Smooth muscle cell (in vitro differentiated cells): ENCODE results near the gene PIP5K1A. TPM values are rescaled to one million over a fixed set of nuclear protein-coding genes. Genes with fewer than 3 reads are reported as not detected.

ENCODE experiments used
- DNase-seq: peaks from one replicate; lab custom pipeline; 2025; ENCODE audit not compliant: unreplicated experiment; lab: John Stamatoyannopoulos, UW
- H2AFZ ChIP-seq: fragments of 200-600 bp; sonication (generic); 2 replicates; pipeline ENCODE4 v1.6.0; 2016; ENCODE audit warnings: antibody characterized with exemption, low read depth, mild to moderate bottlenecking
- H3F3A ChIP-seq: fragments of 200-600 bp; sonication (generic); 2 replicates; pipeline ENCODE4 v1.6.0; 2017; ENCODE audit warnings: antibody characterized with exemption, low read depth
- H3K27ac ChIP-seq: fragments of 200-600 bp; sonication (generic); 2 replicates; pipeline ENCODE4 v1.5.1; 2016; ENCODE audit warnings: low read depth, mild to moderate bottlenecking
- H3K27me3 ChIP-seq: fragments of 200-600 bp; sonication (generic); 2 replicates; pipeline ENCODE4 v1.6.1; 2016; ENCODE audit warnings: low read depth, mild to moderate bottlenecking
- H3K36me3 ChIP-seq: fragments of 200-600 bp; sonication (generic); 2 replicates; pipeline ENCODE4 v1.5.1; 2016; ENCODE audit warnings: low read depth
- H3K4me1 ChIP-seq: fragments of 200-600 bp; sonication (generic); 2 replicates; pipeline ENCODE4 v1.5.1; 2016; ENCODE audit warnings: low read depth
- H3K4me2 ChIP-seq: fragments of 200-600 bp; sonication (generic); 2 replicates; pipeline ENCODE4 v1.6.0; 2016; ENCODE audit warnings: mild to moderate bottlenecking
- H3K4me3 ChIP-seq: fragments of 200-600 bp; sonication (generic); 2 replicates; pipeline ENCODE4 v1.5.1; 2016; ENCODE audit warnings: mild to moderate bottlenecking
- H3K79me2 ChIP-seq: fragments of 200-600 bp; sonication (generic); 2 replicates; pipeline ENCODE4 v1.6.0; 2016; ENCODE audit warnings: low read depth, mild to moderate bottlenecking
- H3K9ac ChIP-seq: fragments of 200-600 bp; sonication (generic); 2 replicates; pipeline ENCODE4 v1.6.0; 2016; ENCODE audit warnings: low read depth
- H3K9me3 ChIP-seq: fragments of 200-600 bp; sonication (generic); replicated peaks from 2 replicates; pipeline ENCODE4 v1.5.1; 2016; ENCODE audit warnings: low read depth
- H4K20me1 ChIP-seq: fragments of 200-600 bp; sonication (generic); 2 replicates; pipeline ENCODE4 v1.6.0; 2016; ENCODE audit warnings: low read depth
- CTCF ChIP-seq: fragments of 200-600 bp; sonication (generic); IDR thresholded peaks from 2 replicates; pipeline ENCODE4 v1.5.1; 2017; ENCODE audit warnings: borderline replicate concordance, mild to moderate bottlenecking, antibody characterized with exemption; ENCODE audit not compliant: insufficient read depth, poor library complexity, severe bottlenecking
- WGBS: methylation state at CpG from one replicate; pipeline ENCODE4 v1.1.7; 2016; ENCODE audit warnings: low lambda C conversion rate; 5-methylcytosine and 5-hydroxymethylcytosine counted together
- polyA plus RNA-seq: library from polyadenylated mRNA; unstranded; fragments of >200 nt; fragmentation: Nextera tagmentation; extraction: Ambion mirVana; gene quantifications from 2 replicates; pipeline ENCODE4 v1.2.1, GENCODE V29; 2016
- total RNA-seq: library from RNA; depleted of rRNA; stranded (reverse); fragments of >200 nt; gene quantifications from 2 replicates; pipeline ENCODE4 v1.2.3, GENCODE V29; 2014

Gene PIP5K1A
- total and polyA plus RNA-seq, 2 experiments from 2014 or later, result 24.1 to 78.2 TPM

GRCh38 chr1:151189637-151190445 is 8.5 kb upstream of the PIP5K1A start, which contains the start of gene VPS72:
Gene VPS72, minus strand, starts transcription at chr1:151190197. Its CDS starts 76 bp downstream, at chr1:151190121.
- Histone ChIP-seq H3K9me3 (no peaks in the 10 kb centered on the region), H3K36me3 (no peaks in the 10 kb centered on the region), H3K27ac (peak within 1 kb of the TSS; percentile 75), H3K79me2 (peaks cover 35% of the 10 kb centered on the region), H2AFZ (peak within 1 kb of the TSS; percentile 95), H4K20me1 (no peaks in the 10 kb centered on the region), H3K4me2 (peak within 1 kb of the TSS; percentile 95), H3K4me3 (peak within 1 kb of the TSS; percentile 99), H3K4me1 (peaks cover 9% of the 10 kb centered on the region), H3K27me3 (no peaks in the 10 kb centered on the region), H3F3A (no peaks in the 10 kb centered on the region), H3K9ac (peak within 1 kb of the TSS; percentile 86)
- no peak for TF ChIP-seq CTCF
- under 1% methylated on average over 36 of the region's 42 CpGs for WGBS
- peak; percentile 23 for DNase-seq

- TF ChIP-seq CTCF, result no peak
- peaks cover 24% of the 10 kb centered on the region for H3K79me2 ChIP-seq
- no peak for DNase-seq
- no peaks in the 10 kb centered on the region for H3K9me3 ChIP-seq
- no peaks in the 10 kb centered on the region for H4K20me1 ChIP-seq
- H3K9ac ChIP-seq, result no peak overlapping the region
- no peak overlapping the region for H3K27ac ChIP-seq
- H3K4me3 ChIP-seq, result no peak overlapping the region
- no peak overlapping the region for H3K4me2 ChIP-seq
- H3K27me3 ChIP-seq, result no peaks in the 10 kb centered on the region
- H3K36me3 ChIP-seq, result no peaks in the 10 kb centered on the region
- peaks cover 9% of the 10 kb centered on the region for H3K4me1 ChIP-seq
- H2AFZ ChIP-seq, result no peak overlapping the region
- H3F3A ChIP-seq, result no peaks in the 10 kb centered on the region
- WGBS, result 83% methylated on average over 7 of the region's 7 CpGs
Observed at GRCh38 chr1:151192047-151192446, 6.3 kb upstream of the PIP5K1A start.

GRCh38 chr1:151193304-151193703 is 5.0 kb upstream of the PIP5K1A start:
- Histone ChIP-seq H4K20me1 (no peaks in the 10 kb centered on the region), H3F3A (no peaks in the 10 kb centered on the region), H3K36me3 (no peaks in the 10 kb centered on the region), H2AFZ (no peak overlapping the region), H3K79me2 (peaks cover 12% of the 10 kb centered on the region), H3K4me3 (no peak overlapping the region), H3K4me2 (no peak overlapping the region), H3K27me3 (no peaks in the 10 kb centered on the region), H3K9ac (no peak overlapping the region), H3K27ac (no peak overlapping the region), H3K9me3 (no peaks in the 10 kb centered on the region), H3K4me1 (peaks cover 9% of the 10 kb centered on the region)
- DNase-seq, result no peak
- WGBS, result 90% methylated on average over 6 of the region's 6 CpGs
- no peak for TF ChIP-seq CTCF
